ENCODE data around the gene SYT11. TPM values are rescaled to one million over a fixed set of nuclear protein-coding genes. Genes with fewer than 3 reads are reported as not detected.
A peak's percentile ranks its signal among the peaks of the same experiment; 100 is the strongest.

SYT11 gene
- total RNA-seq, 1 donor from 2014 or later, result 6.3 TPM

DNA sequence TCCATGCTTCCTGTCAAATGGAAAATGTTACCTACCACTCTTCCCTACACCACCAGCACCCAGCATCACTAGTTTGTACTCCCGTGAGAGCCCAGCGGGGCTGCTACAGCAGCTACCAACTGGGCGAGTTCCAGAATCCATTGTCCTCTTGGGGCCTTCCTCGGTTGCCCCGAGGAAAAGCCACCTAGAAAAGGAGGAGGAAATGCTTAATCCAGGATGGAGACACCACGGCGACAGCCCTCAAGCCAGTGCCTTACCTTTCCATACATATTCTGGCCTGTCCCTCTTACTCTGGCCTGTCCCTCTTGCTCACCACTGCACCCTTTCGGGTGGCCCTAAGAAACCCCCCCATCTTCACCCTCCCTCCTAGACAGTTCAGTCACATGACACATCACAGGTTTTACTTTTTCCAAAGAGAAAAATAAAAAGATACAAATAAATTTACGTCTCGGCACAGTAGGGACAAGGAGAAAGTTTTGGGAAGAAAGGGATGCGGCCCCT is 51.3 kb downstream of the SYT11 start:
- peak overlapping the region; percentile 95 for H3K4me3 Mint-ChIP-seq
- Histone ChIP-seq H3K27ac (no peak overlapping the region), H3K4me1 (no peaks in the 10 kb centered on the region), H3K4me3 (peak overlapping the region; percentile 87), H3K36me3 (peaks cover 9% of the 10 kb centered on the region), H3F3A (ENCODE audit: low read depth) (peaks cover 51% of the 10 kb centered on the region), H3K79me2 (ENCODE audit: low read depth) (peaks cover 28% of the 10 kb centered on the region), H2AFZ (replicated peaks) (peak overlapping the region; percentile 66), H3K9me3 (ENCODE audit: low read depth) (no peaks in the 10 kb centered on the region), H4K20me1 (ENCODE audit: low read depth) (no peaks in the 10 kb centered on the region), H3K9ac (peak overlapping the region; percentile 39), H3K27me3 (no peaks in the 10 kb centered on the region), H3K4me2 (peak overlapping the region; percentile 84)
- peaks cover 17% of the 10 kb centered on the region for H3K4me1 Mint-ChIP-seq
- peak; percentile 49 for DNase-seq (ENCODE audit: low spot score)
- H3K36me3 Mint-ChIP-seq, result peaks cover 17% of the 10 kb centered on the region
- TF ChIP-seq EZH2phosphoT487 (IDR thresholded peaks at IDR 0.05), result no peak
- TF ChIP-seq, protein P1, sequence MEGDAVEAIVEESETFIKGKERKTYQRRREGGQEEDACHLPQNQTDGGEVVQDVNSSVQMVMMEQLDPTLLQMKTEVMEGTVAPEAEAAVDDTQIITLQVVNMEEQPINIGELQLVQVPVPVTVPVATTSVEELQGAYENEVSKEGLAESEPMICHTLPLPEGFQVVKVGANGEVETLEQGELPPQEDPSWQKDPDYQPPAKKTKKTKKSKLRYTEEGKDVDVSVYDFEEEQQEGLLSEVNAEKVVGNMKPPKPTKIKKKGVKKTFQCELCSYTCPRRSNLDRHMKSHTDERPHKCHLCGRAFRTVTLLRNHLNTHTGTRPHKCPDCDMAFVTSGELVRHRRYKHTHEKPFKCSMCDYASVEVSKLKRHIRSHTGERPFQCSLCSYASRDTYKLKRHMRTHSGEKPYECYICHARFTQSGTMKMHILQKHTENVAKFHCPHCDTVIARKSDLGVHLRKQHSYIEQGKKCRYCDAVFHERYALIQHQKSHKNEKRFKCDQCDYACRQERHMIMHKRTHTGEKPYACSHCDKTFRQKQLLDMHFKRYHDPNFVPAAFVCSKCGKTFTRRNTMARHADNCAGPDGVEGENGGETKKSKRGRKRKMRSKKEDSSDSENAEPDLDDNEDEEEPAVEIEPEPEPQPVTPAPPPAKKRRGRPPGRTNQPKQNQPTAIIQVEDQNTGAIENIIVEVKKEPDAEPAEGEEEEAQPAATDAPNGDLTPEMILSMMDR (IDR thresholded peaks at IDR 0.05), result peak; percentile 26
- H3K9me3 Mint-ChIP-seq, result no peaks in the 10 kb centered on the region
- H3K27me3 Mint-ChIP-seq (ENCODE audit: insufficient read depth, low read depth), result peaks cover 4% of the 10 kb centered on the region
- H3K27ac Mint-ChIP-seq, result peak overlapping the region; percentile 81

DNA sequence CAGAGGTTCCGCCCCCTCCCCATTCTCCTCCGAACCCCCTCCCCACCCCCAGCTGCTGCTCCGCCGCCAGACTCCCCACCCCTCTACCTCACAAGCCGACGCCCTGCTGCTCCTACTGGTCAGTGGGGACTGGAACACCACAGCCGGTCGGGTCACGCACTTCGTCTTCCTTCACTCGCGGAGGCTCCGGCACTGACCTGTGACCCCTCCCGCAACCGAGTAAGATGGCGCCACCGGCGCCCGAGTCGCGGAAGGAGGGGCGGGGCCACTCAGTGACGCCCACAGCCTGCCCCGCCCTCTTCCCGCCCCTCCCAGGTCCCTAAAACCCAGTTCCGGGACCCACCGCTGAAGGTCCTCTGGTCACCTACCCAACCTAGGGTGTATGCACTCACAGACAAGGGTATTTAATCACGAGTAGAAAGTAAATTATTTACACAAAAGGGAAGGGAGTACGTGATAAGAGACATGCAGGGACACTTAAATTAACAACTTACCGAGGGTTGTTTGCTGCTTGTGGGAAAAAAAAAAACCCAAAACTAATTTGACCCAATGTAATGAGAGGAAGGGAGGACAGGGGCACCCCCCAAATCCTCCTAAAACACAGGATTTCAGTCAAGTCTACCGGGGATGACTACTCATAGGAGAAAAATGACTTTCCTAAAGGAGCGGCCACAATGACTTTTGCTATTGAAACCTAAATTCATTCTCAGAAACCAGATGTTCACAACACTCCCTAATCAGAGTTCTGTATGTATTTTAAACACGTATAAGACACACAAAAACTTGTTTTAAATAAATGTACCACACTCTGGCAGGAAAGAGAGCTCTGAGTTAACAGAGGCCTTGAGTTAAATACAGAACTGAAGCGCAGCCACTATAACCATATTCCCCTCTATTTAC is 52.0 kb downstream of the SYT11 start, which contains the start of gene RIT1:
Gene RIT1 (minus strand): TSS at position 194 of the 900 bp plus-strand sequence. CDS start 588 bp downstream, outside the sequence.
- Mint-ChIP-seq H3K36me3 (peaks cover 21% of the 10 kb centered on the region), H3K4me1 (peaks cover 17% of the 10 kb centered on the region)

DNA sequence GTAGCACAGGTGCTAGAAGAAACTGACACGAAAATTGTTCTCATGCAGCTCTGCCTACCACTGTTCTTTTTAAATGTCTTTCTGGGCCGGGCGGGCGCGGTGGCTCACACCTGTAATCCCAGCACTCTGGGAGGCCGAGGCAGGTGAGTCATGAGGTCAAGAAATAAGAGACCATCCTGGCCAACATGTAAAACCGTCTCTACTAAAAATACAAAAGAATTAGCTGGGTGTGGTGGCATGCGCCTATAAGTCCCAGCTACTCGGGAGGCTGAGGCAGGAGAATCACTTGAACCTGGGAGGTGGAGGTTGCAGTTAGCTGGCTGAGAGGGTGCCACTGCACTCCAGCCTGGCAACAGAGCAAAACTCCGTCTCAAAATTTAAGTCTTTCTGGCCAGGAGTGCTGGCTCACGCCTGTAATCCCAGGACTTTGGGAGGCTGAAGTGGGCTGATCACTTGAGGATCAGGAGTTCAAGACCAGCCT is 52.7 kb downstream of the SYT11 start:
- no peak overlapping the region for H3K4me3 ChIP-seq
- DNase-seq (ENCODE audit: low spot score), result no peak
- peaks cover 28% of the 10 kb centered on the region for H3K36me3 Mint-ChIP-seq

More for the DNA sequence above, 52.0 kb downstream of the SYT11 start, which contains the start of gene RIT1:
- H3K4me1 ChIP-seq, result no peaks in the 10 kb centered on the region
- H3K9me3 Mint-ChIP-seq, result no peaks in the 10 kb centered on the region
- H3K36me3 ChIP-seq, result peaks cover 10% of the 10 kb centered on the region
- peak within 1 kb of the TSS; percentile 81 for H3K27ac Mint-ChIP-seq
- no peaks in the 10 kb centered on the region for H3K9me3 ChIP-seq (ENCODE audit: low read depth)
- peaks cover 59% of the 10 kb centered on the region for H3F3A ChIP-seq (ENCODE audit: low read depth)
- H3K79me2 ChIP-seq (ENCODE audit: low read depth), result peaks cover 28% of the 10 kb centered on the region
- no peaks in the 10 kb centered on the region for H3K27me3 ChIP-seq
- peak within 1 kb of the TSS; percentile 66 for H2AFZ ChIP-seq (replicated peaks)
- H3K4me2 ChIP-seq, result peak within 1 kb of the TSS; percentile 84
- peak within 1 kb of the TSS; percentile 39 for H3K9ac ChIP-seq
- H3K27ac ChIP-seq, result peak within 1 kb of the TSS; percentile 51
- H3K4me3 Mint-ChIP-seq, result peak within 1 kb of the TSS; percentile 95
- H4K20me1 ChIP-seq (ENCODE audit: low read depth), result no peaks in the 10 kb centered on the region
- peak within 1 kb of the TSS; percentile 87 for H3K4me3 ChIP-seq
- DNase-seq (ENCODE audit: low spot score), result peak; percentile 95
- H3K27me3 Mint-ChIP-seq (ENCODE audit: insufficient read depth, low read depth), result peaks cover 4% of the 10 kb centered on the region
- TF ChIP-seq EZH2 (IDR thresholded peaks at IDR 0.05) (no peak), EZH2phosphoT487 (IDR thresholded peaks at IDR 0.05) (no peak)
- TF ChIP-seq, protein P1 (IDR thresholded peaks at IDR 0.05), result peak; percentile 3

More for the DNA sequence above, 52.7 kb downstream of the SYT11 start:
- no peaks in the 10 kb centered on the region for H3K9me3 ChIP-seq (ENCODE audit: low read depth)
- Mint-ChIP-seq H3K27ac (peak overlapping the region; percentile 57), H3K27me3 (ENCODE audit: insufficient read depth, low read depth) (peaks cover 4% of the 10 kb centered on the region), H3K4me3 (peak overlapping the region; percentile 95), H3K9me3 (no peaks in the 10 kb centered on the region), H3K4me1 (peaks cover 17% of the 10 kb centered on the region)
- no peaks in the 10 kb centered on the region for H3K27me3 ChIP-seq
- no peaks in the 10 kb centered on the region for H4K20me1 ChIP-seq (ENCODE audit: low read depth)
- H3K4me2 ChIP-seq, result no peak overlapping the region
- peak overlapping the region; percentile 51 for H3K27ac ChIP-seq
- no peak overlapping the region for H2AFZ ChIP-seq (replicated peaks)
- peaks cover 66% of the 10 kb centered on the region for H3F3A ChIP-seq (ENCODE audit: low read depth)
- peaks cover 28% of the 10 kb centered on the region for H3K79me2 ChIP-seq (ENCODE audit: low read depth)
- no peak overlapping the region for H3K9ac ChIP-seq
- TF ChIP-seq EZH2phosphoT487 (IDR thresholded peaks at IDR 0.05), result no peak
- no peak for TF ChIP-seq EZH2 (IDR thresholded peaks at IDR 0.05)
- TF ChIP-seq, protein P1 (IDR thresholded peaks at IDR 0.05), result no peak
- no peaks in the 10 kb centered on the region for H3K4me1 ChIP-seq
- H3K36me3 ChIP-seq, result peaks cover 17% of the 10 kb centered on the region

All from neural progenitor cell (in vitro differentiated cells).